ENCODE results near the gene TMEM232.
"Not testable (repeated sequence)": the region's sequence is repeated elsewhere in the genome, so short reads cannot be mapped to it uniquely, and the experiment has no call there.

Gene TMEM232

GRCh38 chr5:110726249-110727024, at the start of gene TMEM232:
Gene TMEM232, minus strand, starts transcription at chr5:110726671. Its CDS starts 59,319 bp downstream, at chr5:110667352.
- DNase-seq (ENCODE audit: low spot score): peak; percentile 68

- no peak for DNase-seq (ENCODE audit: low spot score)
These were observed 43.8 kb upstream of the TMEM232 start for GRCh38 chr5:110770286-110770685.

GRCh38 chr5:110769000-110769681, 42.7 kb upstream of the TMEM232 start:
- DNase-seq (ENCODE audit: low spot score): no peak

DNA sequence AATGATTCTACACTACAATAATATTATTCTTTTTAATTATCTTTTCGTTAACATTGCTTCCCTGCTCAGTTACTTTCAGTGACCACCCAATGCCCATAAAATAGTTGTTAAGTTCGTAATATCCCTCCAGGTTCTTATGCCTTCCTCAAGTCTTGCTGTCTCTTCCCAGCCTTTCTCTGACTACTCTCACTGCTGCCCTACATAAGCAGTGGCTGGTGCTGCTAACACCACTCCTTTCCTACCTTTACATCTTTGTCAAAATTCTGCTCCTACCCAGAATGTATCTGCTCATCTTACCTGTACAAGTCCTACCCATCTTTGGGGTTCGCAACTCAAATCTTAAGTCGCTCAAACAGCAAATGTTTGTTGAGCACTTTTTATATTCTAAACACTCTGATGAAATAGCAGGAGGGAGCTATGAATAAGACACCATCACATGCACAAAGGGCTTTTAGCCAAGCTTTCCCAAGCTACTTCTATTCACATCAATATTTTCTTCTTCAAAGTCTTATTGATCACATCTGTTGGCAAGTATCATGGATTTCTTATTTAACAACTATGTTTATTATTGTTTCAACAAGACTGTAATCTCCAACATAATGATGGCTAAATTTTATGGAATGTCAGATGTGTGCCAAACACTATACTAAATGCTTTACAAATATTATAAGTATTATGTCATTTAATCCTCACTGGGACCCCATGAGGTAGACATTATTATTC, 41.8 kb upstream of the TMEM232 start:
- no peak for DNase-seq (ENCODE audit: low spot score)

- DNase-seq (ENCODE audit: low spot score): no peak
These were observed 33.7 kb upstream of the TMEM232 start for GRCh38 chr5:110760158-110760557.

- peak; percentile 32 for DNase-seq (ENCODE audit: low spot score)
These were observed 30.8 kb upstream of the TMEM232 start for GRCh38 chr5:110757118-110757729.

DNA sequence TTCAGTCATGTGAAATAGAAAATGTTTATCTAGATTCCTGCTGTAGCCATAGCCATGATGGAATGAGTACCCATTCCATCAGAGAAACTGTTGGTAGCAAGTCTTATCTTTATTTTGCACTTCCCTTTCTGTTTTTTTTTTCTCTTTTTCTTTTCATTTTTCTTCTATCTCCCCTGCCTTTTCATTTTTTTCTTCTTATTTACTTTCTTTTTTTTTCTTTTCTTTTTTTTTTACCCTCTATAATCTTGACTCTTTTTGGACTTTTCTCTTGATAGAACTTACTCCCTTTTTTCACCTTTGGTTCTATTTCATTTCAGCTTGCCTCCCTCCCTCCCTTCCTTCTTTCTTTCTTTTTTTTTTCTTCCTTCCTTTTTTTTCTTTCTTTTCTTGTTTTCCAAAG, 27.7 kb upstream of the TMEM232 start:
- no peak for DNase-seq (ENCODE audit: low spot score)

DNA sequence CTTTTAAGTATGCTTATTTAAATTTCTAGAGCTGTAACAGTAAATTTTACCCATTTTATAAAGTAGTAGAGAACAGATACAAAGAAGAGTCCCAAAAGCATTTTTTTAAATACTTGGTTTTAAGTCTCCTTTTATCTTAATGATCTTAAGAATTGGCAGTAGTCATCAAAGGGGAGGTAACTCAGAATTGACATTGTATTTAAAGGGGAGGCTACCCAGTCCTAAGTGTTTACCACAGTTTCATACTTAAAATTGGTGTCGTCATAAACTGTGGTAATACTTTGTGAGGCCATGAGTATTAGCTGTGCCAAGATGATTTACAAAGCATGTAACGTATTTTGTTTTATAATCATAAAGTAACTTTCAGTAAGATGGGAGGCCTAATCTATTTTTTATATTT, 27.1 kb upstream of the TMEM232 start:
- no peak for DNase-seq (ENCODE audit: low spot score)

DNA sequence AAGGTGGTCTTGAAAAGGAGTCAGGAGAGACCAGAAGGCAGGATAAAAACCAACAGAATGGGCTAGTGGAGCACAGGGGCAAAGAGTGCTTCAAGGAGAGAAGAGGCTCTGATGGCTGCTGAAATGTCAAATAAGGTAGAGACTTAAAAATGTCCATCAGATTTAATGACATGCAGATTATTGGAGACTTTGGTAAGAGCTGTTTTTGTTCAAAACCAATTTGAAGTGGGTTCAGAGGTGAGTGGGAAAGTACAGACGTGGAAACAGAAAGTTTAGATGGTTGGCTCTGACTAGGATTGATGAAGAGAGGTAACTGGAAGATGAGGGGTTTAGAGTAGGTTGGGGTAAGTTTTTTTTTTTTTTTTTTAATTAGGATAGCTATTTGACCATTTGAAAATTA, 26.5 kb upstream of the TMEM232 start:
- DNase-seq (ENCODE audit: low spot score): no peak

DNA sequence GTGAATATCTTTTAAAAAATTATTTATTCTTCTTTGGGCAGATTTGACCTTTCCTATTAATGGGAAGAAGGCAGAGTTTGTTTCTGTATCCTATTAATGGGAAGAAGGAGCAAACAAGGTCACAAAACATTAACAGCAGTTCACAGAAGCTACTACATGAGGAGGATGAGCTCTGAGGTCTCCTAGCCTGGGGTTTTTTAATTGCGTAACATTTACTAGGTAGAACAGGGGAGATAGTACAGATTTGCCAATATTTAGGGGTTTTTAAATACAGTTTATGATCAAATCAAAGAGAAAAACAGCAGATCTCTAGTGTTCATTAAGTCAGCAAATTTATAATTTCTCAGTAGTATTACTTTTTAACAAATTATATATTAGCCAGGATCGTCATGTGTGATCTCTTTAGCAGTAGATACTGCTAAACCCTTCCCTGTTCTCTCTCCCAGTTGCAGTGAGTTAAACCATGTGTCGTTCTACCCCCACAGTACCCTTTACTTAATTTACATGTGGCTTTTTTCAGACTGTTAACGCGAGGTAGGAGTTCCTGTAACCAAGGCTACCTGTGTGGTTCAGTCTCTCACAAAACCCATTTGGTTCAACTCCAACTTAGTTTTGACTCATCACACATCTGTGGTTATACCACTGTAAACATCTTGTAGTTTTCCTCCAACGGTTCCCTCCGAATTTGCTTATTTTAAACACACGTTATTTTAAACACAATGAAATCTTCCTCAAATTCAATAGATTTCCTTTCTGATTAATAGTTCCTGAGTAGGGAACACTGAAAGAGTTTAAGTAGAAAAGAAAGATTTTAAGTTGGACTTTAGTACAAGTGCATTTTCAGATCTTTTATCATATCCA, 25.7 kb upstream of the TMEM232 start:
- DNase-seq (ENCODE audit: low spot score): peak; percentile 44

- peak; percentile 86 for DNase-seq (ENCODE audit: low spot score)
These were observed 12.6 kb upstream of the TMEM232 start, which contains the start of gene SLC25A46 for GRCh38 chr5:110738812-110739651. Gene SLC25A46, plus strand, starts transcription at chr5:110739007. Its CDS starts 113 bp downstream, at chr5:110739120.

DNA sequence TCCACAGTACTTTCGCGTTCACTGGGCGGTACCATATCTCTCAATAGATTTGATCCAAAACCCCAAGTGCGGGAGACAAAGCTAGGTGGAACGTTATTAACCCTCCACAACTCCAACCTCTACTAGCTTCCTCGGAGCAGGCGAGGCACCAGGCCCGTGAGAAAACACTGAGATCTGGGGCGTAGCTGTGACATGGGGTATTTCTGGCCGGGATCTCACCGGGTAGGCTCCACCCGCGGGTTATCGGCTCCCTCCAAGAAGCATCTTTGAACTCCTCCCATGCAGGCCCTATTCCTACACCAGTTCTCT, 12.0 kb upstream of the TMEM232 start:
- DNase-seq (ENCODE audit: low spot score): no peak

DNA sequence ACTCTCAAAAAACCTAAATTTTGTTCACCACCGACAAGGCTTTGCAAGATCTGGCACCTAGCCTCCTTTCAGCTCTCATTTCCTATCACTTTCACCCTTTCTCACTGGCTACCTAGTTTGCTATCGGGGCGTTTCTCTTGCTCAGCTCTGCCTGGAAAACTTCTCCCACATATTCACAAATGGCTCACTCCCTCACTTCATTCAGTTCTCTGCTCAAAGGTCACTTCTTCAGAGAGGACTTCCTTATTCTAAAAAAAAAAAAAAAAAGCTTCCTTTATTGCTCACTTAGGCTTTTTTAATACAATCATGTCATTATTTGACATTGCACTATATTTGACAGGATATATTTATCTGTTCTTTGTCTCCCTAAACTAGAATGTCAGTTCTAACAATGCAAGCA, 10.3 kb upstream of the TMEM232 start:
- DNase-seq (ENCODE audit: low spot score): no peak

DNA sequence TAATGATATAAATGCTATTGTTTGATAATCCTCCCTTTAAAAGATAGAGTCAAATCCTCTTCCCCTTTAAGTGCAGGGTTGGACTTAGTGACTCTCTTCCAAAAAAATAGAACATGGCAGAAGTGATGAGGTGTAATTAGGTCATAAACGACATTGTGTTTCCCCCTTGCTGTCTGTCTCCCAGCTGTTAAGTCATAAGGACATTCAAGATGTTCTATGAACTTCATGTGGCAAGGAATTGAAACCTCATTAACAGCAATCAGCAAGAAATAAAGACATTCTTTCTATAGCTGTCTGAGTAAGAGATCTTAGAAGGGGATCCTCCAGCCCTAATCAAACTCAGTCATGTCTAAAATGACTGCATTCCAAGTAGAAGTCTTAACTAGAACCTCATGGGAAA, 9.1 kb upstream of the TMEM232 start:
- no peak for DNase-seq (ENCODE audit: low spot score)

DNA sequence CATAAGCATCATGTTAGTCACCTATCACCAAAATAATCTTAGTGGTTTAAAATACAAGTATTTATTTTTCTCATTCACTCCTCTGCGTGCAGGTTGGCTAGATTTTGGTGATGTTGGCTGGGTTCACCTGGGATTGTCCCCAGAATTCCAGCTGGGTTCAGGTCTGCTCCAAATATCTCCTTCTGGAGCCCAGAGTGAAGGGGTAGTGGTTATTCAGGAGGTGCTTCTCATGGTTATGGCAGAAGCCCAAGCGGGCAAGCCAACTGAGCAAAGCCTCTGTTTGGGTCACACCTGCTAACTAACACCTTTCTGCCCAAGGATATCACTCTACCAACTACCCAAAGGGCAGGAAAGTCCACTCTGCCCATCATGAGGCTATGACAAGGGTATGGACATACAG, 7.6 kb upstream of the TMEM232 start:
- no peak for DNase-seq (ENCODE audit: low spot score)

DNA sequence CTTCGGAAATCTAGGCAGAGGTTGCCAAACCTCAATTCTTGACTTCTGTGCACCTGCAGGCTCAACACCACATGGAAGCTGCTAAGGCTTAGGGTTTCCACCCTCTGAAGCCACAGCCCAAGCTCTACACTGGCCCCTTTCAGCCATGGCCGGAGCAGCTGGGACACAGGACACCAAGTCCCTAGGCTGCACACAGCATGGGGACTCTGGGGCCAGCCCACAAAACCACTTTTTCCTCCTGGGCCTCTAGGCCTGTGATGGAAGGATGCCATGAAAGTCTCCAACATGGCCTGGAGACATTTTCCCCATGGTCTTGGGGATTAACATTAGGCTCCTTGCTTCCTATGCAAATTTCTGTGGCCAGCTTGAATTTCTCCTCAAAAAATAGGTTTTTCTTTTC, 5.0 kb upstream of the TMEM232 start:
- not testable (repeated sequence) for DNase-seq (ENCODE audit: low spot score)

DNA sequence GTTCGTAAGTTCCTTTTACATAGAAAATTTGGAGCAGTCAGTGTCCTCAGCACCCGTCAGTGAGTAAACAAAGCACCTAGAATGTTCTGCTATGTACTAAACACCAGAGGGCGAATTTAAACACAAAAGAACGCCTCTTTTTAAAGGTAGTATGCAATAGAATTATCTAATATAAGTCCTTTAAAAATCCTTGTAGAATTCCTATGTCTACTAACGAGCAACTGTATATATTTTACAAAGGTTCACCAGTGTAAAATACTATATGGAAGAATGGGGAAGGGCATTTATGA, 499 bp upstream of the TMEM232 start:
- no peak for DNase-seq (ENCODE audit: low spot score)

- DNase-seq (ENCODE audit: low spot score): no peak
These were observed 8.2 kb downstream of the TMEM232 start for GRCh38 chr5:110718311-110718710.

DNA sequence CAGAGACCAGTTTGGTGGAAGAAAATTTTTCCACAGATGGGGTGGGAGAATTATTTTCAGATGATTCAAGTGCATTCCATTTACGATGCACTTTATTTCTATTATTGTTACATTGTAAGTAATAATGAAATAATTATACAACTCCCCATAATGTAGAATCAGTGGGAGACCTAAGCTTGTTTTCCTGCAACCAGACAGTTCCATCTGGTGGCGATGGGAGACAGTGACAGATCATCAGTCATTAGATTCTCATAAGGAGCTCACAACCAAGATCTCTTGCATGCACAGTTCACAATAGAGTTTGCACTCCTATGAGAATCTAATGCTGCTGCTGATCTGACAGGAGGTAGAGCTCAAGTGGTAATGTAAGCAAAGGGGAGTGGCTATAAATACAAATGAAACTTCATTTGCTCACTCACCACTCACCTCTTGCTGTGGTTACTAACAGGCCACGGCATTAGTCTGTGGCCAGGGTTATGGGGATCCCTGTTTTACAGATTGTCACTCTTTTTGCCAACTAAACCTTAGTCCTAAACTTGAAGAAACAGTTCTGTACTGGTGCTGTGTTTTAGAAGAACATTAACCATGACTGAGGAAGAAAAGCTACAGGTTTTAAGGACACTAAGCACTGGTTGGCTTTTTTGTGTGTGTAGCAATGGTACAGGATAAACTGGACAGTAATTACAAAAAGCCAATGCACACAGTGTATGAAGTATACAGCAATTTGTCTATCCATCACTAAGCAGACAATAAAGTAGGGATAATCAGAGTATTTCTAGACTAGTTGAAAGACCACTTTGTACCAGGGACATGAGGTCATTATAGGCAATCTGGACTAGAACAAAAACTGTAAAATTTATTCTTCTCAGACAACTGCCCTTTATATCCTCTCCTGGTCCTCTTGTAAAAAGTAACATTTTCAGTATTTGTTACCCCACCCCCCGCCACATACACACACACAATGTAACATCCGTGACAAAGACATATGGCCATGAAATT, 9.9 kb downstream of the TMEM232 start:
- no peak for DNase-seq (ENCODE audit: low spot score)

Measured in CD4-positive, alpha-beta T cell treated with Interleukin-6 at 100 ng/mL for 8 hours (primary cell).